ENCODE results near the gene SLC7A1. TPM values are rescaled to one million over a fixed set of nuclear protein-coding genes. Genes with fewer than 3 reads are reported as not detected.

The SLC7A1 gene
- total and polyA plus RNA-seq, 4 donors, result 0.90 to 22.6 (median 1.4) TPM

DNA sequence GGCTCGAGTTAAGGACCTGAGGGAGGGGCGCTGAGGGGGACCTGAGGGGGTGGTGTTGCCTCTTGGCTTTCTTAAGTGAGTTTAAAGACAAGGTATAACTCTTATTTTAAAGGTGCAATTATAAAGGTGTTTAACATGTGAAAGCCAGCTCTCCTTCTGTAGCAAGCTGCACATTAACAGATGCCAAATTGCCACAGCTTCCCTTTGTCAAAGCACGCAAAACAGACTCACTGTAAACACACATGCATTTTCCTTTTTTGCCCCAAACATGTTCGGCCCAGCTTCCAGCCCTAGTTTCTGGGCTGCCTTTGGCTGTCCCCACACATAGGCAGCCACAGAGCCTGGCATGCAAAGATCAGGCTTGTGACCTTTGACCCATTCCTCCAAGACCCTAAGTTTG, 111.9 kb downstream of the SLC7A1 start (continued):
- no peak for TF ChIP-seq RAD21 (IDR thresholded peaks at IDR 0.05)
- TF ChIP-seq YY1 (IDR thresholded peaks at IDR 0.05), result no peak
- TF ChIP-seq HNF4A (conservative IDR thresholded peaks at IDR 0.05), result no peak
- TF ChIP-seq, protein P1, sequence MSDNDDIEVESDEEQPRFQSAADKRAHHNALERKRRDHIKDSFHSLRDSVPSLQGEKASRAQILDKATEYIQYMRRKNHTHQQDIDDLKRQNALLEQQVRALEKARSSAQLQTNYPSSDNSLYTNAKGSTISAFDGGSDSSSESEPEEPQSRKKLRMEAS (IDR thresholded peaks at IDR 0.05), result no peak
- TF ChIP-seq, protein P2, sequence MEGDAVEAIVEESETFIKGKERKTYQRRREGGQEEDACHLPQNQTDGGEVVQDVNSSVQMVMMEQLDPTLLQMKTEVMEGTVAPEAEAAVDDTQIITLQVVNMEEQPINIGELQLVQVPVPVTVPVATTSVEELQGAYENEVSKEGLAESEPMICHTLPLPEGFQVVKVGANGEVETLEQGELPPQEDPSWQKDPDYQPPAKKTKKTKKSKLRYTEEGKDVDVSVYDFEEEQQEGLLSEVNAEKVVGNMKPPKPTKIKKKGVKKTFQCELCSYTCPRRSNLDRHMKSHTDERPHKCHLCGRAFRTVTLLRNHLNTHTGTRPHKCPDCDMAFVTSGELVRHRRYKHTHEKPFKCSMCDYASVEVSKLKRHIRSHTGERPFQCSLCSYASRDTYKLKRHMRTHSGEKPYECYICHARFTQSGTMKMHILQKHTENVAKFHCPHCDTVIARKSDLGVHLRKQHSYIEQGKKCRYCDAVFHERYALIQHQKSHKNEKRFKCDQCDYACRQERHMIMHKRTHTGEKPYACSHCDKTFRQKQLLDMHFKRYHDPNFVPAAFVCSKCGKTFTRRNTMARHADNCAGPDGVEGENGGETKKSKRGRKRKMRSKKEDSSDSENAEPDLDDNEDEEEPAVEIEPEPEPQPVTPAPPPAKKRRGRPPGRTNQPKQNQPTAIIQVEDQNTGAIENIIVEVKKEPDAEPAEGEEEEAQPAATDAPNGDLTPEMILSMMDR (IDR thresholded peaks at IDR 0.05; ENCODE audit: low read depth, low read length, missing input control), result no peak

DNA sequence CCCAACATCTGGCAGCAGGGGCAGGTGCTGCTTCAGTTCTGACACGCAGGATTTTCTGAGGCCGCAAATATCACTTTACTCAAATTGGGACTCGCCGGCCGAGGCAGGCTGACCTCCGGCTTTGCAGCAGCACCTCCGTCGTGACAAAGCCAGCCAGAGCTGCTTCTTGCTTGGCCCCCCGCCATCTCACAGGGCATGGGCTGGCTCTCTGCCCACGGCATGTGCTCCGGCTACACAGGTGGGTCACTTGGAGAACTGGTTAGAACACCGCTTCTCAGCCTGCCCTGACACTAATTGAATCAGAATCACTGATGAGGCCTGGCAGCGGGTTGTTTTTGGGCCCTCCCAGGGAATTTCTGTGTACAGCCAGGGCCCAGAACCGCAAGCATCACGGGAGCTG, 112.3 kb downstream of the SLC7A1 start:
- no peak for TF ChIP-seq HNF4A (conservative IDR thresholded peaks at IDR 0.05)
- TF ChIP-seq FOXA1 (IDR thresholded peaks at IDR 0.05), result no peak
- TF ChIP-seq NR2F2 (IDR thresholded peaks at IDR 0.05), result no peak
- no peak for TF ChIP-seq EGR1 (IDR thresholded peaks at IDR 0.05; ENCODE audit: low read depth in 2 of 2)
- no peak for TF ChIP-seq TAF1 (conservative IDR thresholded peaks at IDR 0.05)
- no peak for TF ChIP-seq FOXA2 (IDR thresholded peaks at IDR 0.05)
- TF ChIP-seq, protein P2 (IDR thresholded peaks at IDR 0.05; ENCODE audit: low read depth, low read length, missing input control), result no peak
- no peak for TF ChIP-seq HNF4G (IDR thresholded peaks at IDR 0.05)
- no peak for TF ChIP-seq JUND (IDR thresholded peaks at IDR 0.05)
- TF ChIP-seq, protein P3, sequence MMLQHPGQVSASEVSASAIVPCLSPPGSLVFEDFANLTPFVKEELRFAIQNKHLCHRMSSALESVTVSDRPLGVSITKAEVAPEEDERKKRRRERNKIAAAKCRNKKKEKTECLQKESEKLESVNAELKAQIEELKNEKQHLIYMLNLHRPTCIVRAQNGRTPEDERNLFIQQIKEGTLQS (IDR thresholded peaks at IDR 0.05), result no peak
- TF ChIP-seq RXRA (IDR thresholded peaks at IDR 0.05), result no peak
- H3K9me3 ChIP-seq (ENCODE audit: control insufficient read depth in 4 of 4, low read length in 3 of 4), result no peaks in the 10 kb centered on the region
- no peaks in the 10 kb centered on the region for H3K4me1 ChIP-seq (ENCODE audit: control insufficient read depth in 4 of 4, insufficient read depth in 4 of 4, low read length in 3 of 4)
- H3K27ac ChIP-seq (ENCODE audit: low read depth in 1 of 2, low read length in 2 of 2), result no peak overlapping the region
- H3K4me3 ChIP-seq (ENCODE audit: low read depth in 1 of 3, low read length in 3 of 3), result no peak overlapping the region
- no peaks in the 10 kb centered on the region for H3K27me3 ChIP-seq (ENCODE audit: control insufficient read depth in 4 of 4, insufficient read depth in 4 of 4, low read length in 3 of 4)
- no peak overlapping the region for H3K9ac ChIP-seq (ENCODE audit: low read depth in 1 of 2, low read length in 2 of 2)
- WGBS, result 91% methylated on average over 15 of the region's 15 CpGs
- DNase-seq (ENCODE audit: low spot score), result no peak
- no peaks in the 10 kb centered on the region for H3K36me3 ChIP-seq (ENCODE audit: control insufficient read depth in 4 of 4, insufficient read depth in 3 of 4, low read depth in 1 of 4, low read length in 3 of 4)

DNA sequence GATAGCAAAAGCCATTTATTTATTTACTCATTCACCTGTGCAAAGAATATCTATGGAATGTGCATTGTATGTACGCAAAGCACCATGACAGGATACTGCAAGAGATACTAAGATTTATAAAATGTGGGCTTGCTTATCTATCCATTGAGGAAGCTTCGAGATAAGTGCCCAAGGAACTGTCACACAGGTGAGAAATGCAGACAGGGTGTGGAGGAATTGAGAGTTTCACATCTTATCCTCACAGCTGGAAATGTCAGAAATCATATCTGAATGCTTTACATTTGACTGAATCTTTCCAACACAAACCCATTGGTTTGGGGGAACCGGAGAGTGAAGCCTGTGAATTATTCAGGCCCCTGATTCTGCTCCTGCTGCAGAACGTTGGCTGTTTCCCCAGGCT, 113.0 kb downstream of the SLC7A1 start:
- H3K4me3 ChIP-seq (ENCODE audit: low read depth in 1 of 3, low read length in 3 of 3), result no peak overlapping the region
- H3K4me1 ChIP-seq (ENCODE audit: control insufficient read depth in 4 of 4, insufficient read depth in 4 of 4, low read length in 3 of 4), result no peaks in the 10 kb centered on the region
- H3K9me3 ChIP-seq (ENCODE audit: control insufficient read depth in 4 of 4, low read length in 3 of 4), result no peaks in the 10 kb centered on the region
- no peak for DNase-seq (ENCODE audit: low spot score)
- no peaks in the 10 kb centered on the region for H3K27me3 ChIP-seq (ENCODE audit: control insufficient read depth in 4 of 4, insufficient read depth in 4 of 4, low read length in 3 of 4)
- no peak overlapping the region for H3K27ac ChIP-seq (ENCODE audit: low read depth in 1 of 2, low read length in 2 of 2)
- no peak for TF ChIP-seq FOXA1 (IDR thresholded peaks at IDR 0.05)
- WGBS, result 76% methylated on average over 4 of the region's 4 CpGs
- H3K9ac ChIP-seq (ENCODE audit: low read depth in 1 of 2, low read length in 2 of 2), result no peak overlapping the region
- no peaks in the 10 kb centered on the region for H3K36me3 ChIP-seq (ENCODE audit: control insufficient read depth in 4 of 4, insufficient read depth in 3 of 4, low read depth in 1 of 4, low read length in 3 of 4)
